Breast epithelium (tissue), 4 donors: ENCODE results near the gene KCTD2. TPM values are rescaled to one million over a fixed set of nuclear protein-coding genes. Genes with fewer than 3 reads are reported as not detected.

Experiments used
- DNase-seq, 2 donors: peaks; one replicate each; pipeline ENCODE4 v3.0.0-alpha.2; 2019; ENCODE audit warnings: low spot score in 2 of 2
- H3K27ac ChIP-seq, 2 donors: fragments of 200-600 bp; sonication (generic) in 1 of 2; one replicate each; pipeline ENCODE4 v1.5.1; 2016 to 2019; ENCODE audit warnings: mild to moderate bottlenecking in 1 of 2
- H3K27me3 ChIP-seq, 2 donors: fragments of 200-600 bp; sonication (generic) in 1 of 2; one replicate each; pipeline versions ENCODE4 v1.5.1 to v1.6.0; 2017 to 2019; ENCODE audit warnings: control low read depth in 1 of 2, mild to moderate bottlenecking in 1 of 2
- H3K36me3 ChIP-seq: fragments of 200-600 bp; one replicate; pipeline ENCODE4 v1.5.1; 2019
- H3K4me1 ChIP-seq, 2 donors: fragments of 200-600 bp; sonication (generic); one replicate each; pipeline ENCODE4 v1.5.1; 2016 to 2019; ENCODE audit warnings: control low read depth in 1 of 2
- H3K4me3 ChIP-seq, 3 donors: fragments of 200-600 bp; sonication (generic); 1 replicate in 2 of 3; 2 replicates in 1 of 3; pipeline ENCODE4 v1.5.1; 2016 to 2019; ENCODE audit warnings: mild to moderate bottlenecking in 3 of 3, moderate library complexity in 2 of 3
- H3K9me3 ChIP-seq, 2 donors: fragments of 200-600 bp; sonication (generic) in 1 of 2; one replicate each; pipeline ENCODE4 v1.5.1; 2016 to 2019; ENCODE audit warnings: control low read depth in 1 of 2
- CTCF ChIP-seq, 3 donors: fragments of 450-650 bp; IDR thresholded peaks; one replicate each; pipeline ENCODE4 v1.5.1; 2016 to 2017; ENCODE audit warnings: antibody characterized with exemption in 3 of 3, mild to moderate bottlenecking in 3 of 3, moderate library complexity in 3 of 3
- POLR2A ChIP-seq: fragments of 450-650 bp; IDR thresholded peaks from one replicate; pipeline ENCODE4 v1.6.1; 2016; ENCODE audit warnings: antibody characterized with exemption, mild to moderate bottlenecking, moderate library complexity
- POLR2AphosphoS5 ChIP-seq, 3 donors: sonication (generic); formaldehyde crosslinking; IDR thresholded peaks; one replicate each; pipeline ENCODE4 v1.6.1; 2017; ENCODE audit warnings: antibody characterized with exemption in 3 of 3
- intact Hi-C: fragments of 100-400 bp; cut with DNase I; formaldehyde crosslinking; loops from one replicate; pipeline ENCODE4 v1.15.1; 2023; ENCODE audit warnings: low total_unique reads
- total RNA-seq, 3 donors: library from RNA; depleted of rRNA; stranded (reverse); fragments of >200 nt; gene quantifications; one replicate each; pipeline ENCODE4 v1.1.0, GENCODE V29; 2016

KCTD2 gene
- total RNA-seq, 3 donors from 2014 or later: 23.5 to 28.4 (median 24.6) TPM

- TF ChIP-seq POLR2A (no peak), POLR2AphosphoS5 (IDR thresholded peaks at IDR 0.05) (peak; percentile 9 to 40 (median 25))
- H3K27ac ChIP-seq: peak overlapping the region; percentile 95 to 96
- H3K4me1 ChIP-seq: peaks cover 8 to 16% of the 10 kb centered on the region in 2 donors
- intact Hi-C loops: no loop called here
- no peaks in the 10 kb centered on the region for H3K27me3 ChIP-seq
- peak; percentile 75 to 76 for DNase-seq
- peak overlapping the region; percentile 84 to 90 (median 89) for H3K4me3 ChIP-seq
- H3K36me3 ChIP-seq: no peaks in the 10 kb centered on the region
- H3K9me3 ChIP-seq: no peaks in the 10 kb centered on the region
These were observed 35.5 kb upstream of the KCTD2 start for GRCh38 chr17:75011401-75012095.

- peak overlapping the region; percentile 95 to 96 for H3K27ac ChIP-seq
- no peaks in the 10 kb centered on the region for H3K36me3 ChIP-seq
- no peak for DNase-seq
- TF ChIP-seq CTCF (IDR thresholded peaks at IDR 0.05): no peak
- no peak for TF ChIP-seq POLR2A
- no peak for TF ChIP-seq POLR2AphosphoS5 (IDR thresholded peaks at IDR 0.05)
- H3K4me3 ChIP-seq: peak overlapping the region; percentile 84 to 90 (median 89)
- H3K9me3 ChIP-seq: no peaks in the 10 kb centered on the region
- H3K27me3 ChIP-seq: no peaks in the 10 kb centered on the region
- intact Hi-C loops: no loop called here
- peaks cover 8 to 16% of the 10 kb centered on the region in 2 donors for H3K4me1 ChIP-seq
These were observed 35.0 kb upstream of the KCTD2 start for GRCh38 chr17:75012096-75012345.

GRCh38 chr17:75012346-75013091 is 34.5 kb upstream of the KCTD2 start, which contains the start of gene MRPL58:
Gene MRPL58, plus strand, starts transcription at chr17:75012670. Its CDS starts 17 bp downstream, at chr17:75012687.
- Histone ChIP-seq H3K9me3 (no peaks in the 10 kb centered on the region), H3K4me1 (peaks cover 8 to 16% of the 10 kb centered on the region in 2 donors), H3K36me3 (no peaks in the 10 kb centered on the region), H3K27me3 (no peaks in the 10 kb centered on the region), H3K27ac (peak within 1 kb of the TSS; percentile 95 to 96), H3K4me3 (peak within 1 kb of the TSS; percentile 84 to 90 (median 89))
- intact Hi-C loops: no loop called here
- DNase-seq: peak; percentile 59 to 83
- TF ChIP-seq CTCF (IDR thresholded peaks at IDR 0.05) (peak; percentile 60 to 73 (median 61)), POLR2AphosphoS5 (IDR thresholded peaks at IDR 0.05) (peak; percentile 40 to 82 (median 67)), POLR2A (no peak)

GRCh38 chr17:75013092-75013559 is 33.9 kb upstream of the KCTD2 start:
- DNase-seq: no peak
- Histone ChIP-seq H3K9me3 (no peaks in the 10 kb centered on the region), H3K27ac (peak overlapping the region; percentile 95 to 96), H3K4me1 (peaks cover 8 to 16% of the 10 kb centered on the region in 2 donors), H3K4me3 (peak overlapping the region; percentile 84 to 90 (median 89)), H3K36me3 (no peaks in the 10 kb centered on the region), H3K27me3 (no peaks in the 10 kb centered on the region)
- no peak for TF ChIP-seq CTCF (IDR thresholded peaks at IDR 0.05)
- TF ChIP-seq POLR2A: no peak
- TF ChIP-seq POLR2AphosphoS5 (IDR thresholded peaks at IDR 0.05): no peak
- intact Hi-C loops: no loop called here

GRCh38 chr17:75019146-75019545 is 27.9 kb upstream of the KCTD2 start:
- Histone ChIP-seq H3K27me3 (no peaks in the 10 kb centered on the region), H3K4me1 (no peaks in the 10 kb centered on the region), H3K36me3 (no peaks in the 10 kb centered on the region), H3K27ac (no peak overlapping the region), H3K4me3 (no peak overlapping the region), H3K9me3 (no peaks in the 10 kb centered on the region)
- no peak for DNase-seq
- no peak for TF ChIP-seq POLR2A
- TF ChIP-seq CTCF (IDR thresholded peaks at IDR 0.05): no peak
- TF ChIP-seq POLR2AphosphoS5 (IDR thresholded peaks at IDR 0.05): no peak
- intact Hi-C loops: no loop called here
